ENCODE results near the gene KRTAP20-1.

Gene KRTAP20-1

GRCh38 chr21:30616125-30616524 is at the start of gene KRTAP20-1:
KRTAP20-1 (plus strand) TSS chr21:30616425; CDS start chr21:30616455, 30 bp downstream.
- DNase-seq (ENCODE audit: low read depth): no peak

GRCh38 chr21:30567617-30568016 is 48.6 kb upstream of the KRTAP20-1 start:
- no peak for DNase-seq (ENCODE audit: low read depth)

- DNase-seq (ENCODE audit: low read depth): no peak
These were observed 38.5 kb upstream of the KRTAP20-1 start for GRCh38 chr21:30577766-30578165.

GRCh38 chr21:30579346-30579745 is 36.9 kb upstream of the KRTAP20-1 start:
- no peak for DNase-seq (ENCODE audit: low read depth)

GRCh38 chr21:30580132-30580531 is 36.1 kb upstream of the KRTAP20-1 start:
- DNase-seq (ENCODE audit: low read depth): no peak

GRCh38 chr21:30582870-30583269 is 33.4 kb upstream of the KRTAP20-1 start:
- no peak for DNase-seq (ENCODE audit: low read depth)

- no peak for DNase-seq (ENCODE audit: low read depth)
These were observed 25.9 kb upstream of the KRTAP20-1 start, which contains the start of gene KRTAP22-2 for GRCh38 chr21:30590297-30590696. KRTAP22-2 (minus strand) TSS chr21:30590397.

GRCh38 chr21:30592140-30592539 is 24.1 kb upstream of the KRTAP20-1 start, which contains the start of gene KRTAP6-3:
KRTAP6-3 (plus strand) TSS chr21:30592440; CDS start chr21:30592446, 6 bp downstream.
- no peak for DNase-seq (ENCODE audit: low read depth)

GRCh38 chr21:30598802-30599201 is 17.4 kb upstream of the KRTAP20-1 start, which contains the start of gene KRTAP6-2:
KRTAP6-2 (minus strand) TSS chr21:30598902; CDS start chr21:30598874, 28 bp downstream.
- DNase-seq (ENCODE audit: low read depth): no peak

GRCh38 chr21:30600787-30601186 is 15.4 kb upstream of the KRTAP20-1 start, which contains the start of gene KRTAP22-1:
KRTAP22-1 (plus strand) TSS chr21:30601087.
- no peak for DNase-seq (ENCODE audit: low read depth)

GRCh38 chr21:30605968-30606367 is 10.3 kb upstream of the KRTAP20-1 start:
- no peak for DNase-seq (ENCODE audit: low read depth)

GRCh38 chr21:30612132-30612531 is 4.1 kb upstream of the KRTAP20-1 start:
- no peak for DNase-seq (ENCODE audit: low read depth)

GRCh38 chr21:30613836-30614235 is 2.4 kb upstream of the KRTAP20-1 start, which contains the start of gene KRTAP6-1:
KRTAP6-1 (minus strand) TSS chr21:30613930; CDS start chr21:30613904, 26 bp downstream.
- DNase-seq (ENCODE audit: low read depth): no peak

GRCh38 chr21:30615199-30615598 is 1.0 kb upstream of the KRTAP20-1 start:
- DNase-seq (ENCODE audit: low read depth): no peak

GRCh38 chr21:30620080-30620479 is 3.9 kb downstream of the KRTAP20-1 start:
- no peak for DNase-seq (ENCODE audit: low read depth)

GRCh38 chr21:30620522-30620921 is 4.3 kb downstream of the KRTAP20-1 start, which contains the start of gene KRTAP20-4:
KRTAP20-4 (plus strand) TSS chr21:30620627.
- no peak for DNase-seq (ENCODE audit: low read depth)

- DNase-seq (ENCODE audit: low read depth): no peak
These were observed 7.1 kb downstream of the KRTAP20-1 start for GRCh38 chr21:30623362-30623761.

- DNase-seq (ENCODE audit: low read depth): no peak
These were observed 9.4 kb downstream of the KRTAP20-1 start for GRCh38 chr21:30625449-30626165.

- DNase-seq (ENCODE audit: low read depth): no peak
These were observed 11.9 kb downstream of the KRTAP20-1 start for GRCh38 chr21:30628109-30628508.

GRCh38 chr21:30629200-30629599 is 13.0 kb downstream of the KRTAP20-1 start:
- DNase-seq (ENCODE audit: low read depth): no peak

GRCh38 chr21:30634906-30635305 is 18.7 kb downstream of the KRTAP20-1 start, which contains the start of gene KRTAP20-2:
KRTAP20-2 (plus strand) TSS chr21:30635206; CDS start chr21:30635264, 58 bp downstream.
- DNase-seq (ENCODE audit: low read depth): no peak

- no peak for DNase-seq (ENCODE audit: low read depth)
These were observed 22.5 kb downstream of the KRTAP20-1 start for GRCh38 chr21:30638686-30639085.

- DNase-seq (ENCODE audit: low read depth): no peak
These were observed 26.3 kb downstream of the KRTAP20-1 start, which contains the start of gene KRTAP20-3 for GRCh38 chr21:30642564-30642963. KRTAP20-3 (plus strand) TSS chr21:30642864.

Data from fibroblast of gingiva (primary cell).